ENCODE measurements around the gene TRIM43. TPM values are rescaled to one million over a fixed set of nuclear protein-coding genes. Genes with fewer than 3 reads are reported as not detected.
"Not testable (repeated sequence)": the region's sequence is repeated elsewhere in the genome, so short reads cannot be mapped to it uniquely, and the experiment has no call there.

Gene TRIM43
- total RNA-seq, 2 donors from 2014 or later = not detected

DNA sequence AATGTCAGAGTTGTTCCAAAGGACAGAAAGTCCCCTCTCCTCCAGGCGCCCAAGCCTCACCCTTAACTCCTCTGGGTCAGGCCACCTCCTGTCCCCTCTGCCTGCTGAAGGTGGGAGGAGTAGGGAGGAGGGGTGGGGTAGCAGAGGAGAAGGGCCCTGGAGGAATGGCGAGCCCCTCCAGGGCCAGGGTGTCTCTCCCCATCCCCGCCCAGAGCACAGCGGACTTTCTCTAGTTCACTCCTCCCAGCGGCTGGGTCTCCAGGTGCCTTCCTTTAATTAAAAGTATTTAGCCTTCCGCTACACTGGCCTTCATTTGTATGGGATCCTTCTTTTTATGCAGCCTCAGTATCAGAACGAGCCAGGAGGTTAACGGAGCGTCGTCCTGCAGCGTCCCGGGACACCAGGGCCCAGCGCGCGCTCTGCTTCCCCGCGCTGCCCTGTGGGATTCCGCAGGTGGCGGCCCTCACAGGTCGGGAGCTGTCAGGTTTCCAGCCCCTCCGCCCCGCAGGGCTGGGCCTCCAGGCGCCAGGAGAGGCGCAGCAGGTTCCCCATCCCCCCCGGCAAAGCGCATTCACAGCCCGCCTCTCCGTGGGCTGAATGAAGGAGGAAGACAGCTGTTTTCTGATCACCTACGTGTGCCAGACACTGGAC, 57.2 kb downstream of the TRIM43 start:
- H3K4me3 Mint-ChIP-seq; H3K27ac Mint-ChIP-seq; H3K27me3 Mint-ChIP-seq; DNase-seq (ENCODE audit: low spot score); ATAC-seq; H3K9me3 Mint-ChIP-seq; H3K4me1 Mint-ChIP-seq (ENCODE audit: low read depth in 2 of 2); H3K36me3 Mint-ChIP-seq: not testable (repeated sequence)

Other genes with a start within 250 kb of the TRIM43 start
- 10 to 100 TPM; 22.8 to 31.4 TPM for gene FAHD2A, start 189.3 kb upstream of the TRIM43 start, total RNA-seq
- not detected for gene TRIM43B, start 107.2 kb upstream of the TRIM43 start, total RNA-seq

Data from natural killer cell treated with Interleukin-12 subunit alpha and Interleukin-12 subunit beta and Interleukin-15 and Interleukin-18, amount 100 ng/mL, for 72 hours (primary cell).